Activated T-cell treated with anti-CD3 and anti-CD28 coated beads for 4 hours (primary cell): ENCODE measurements around the gene TXNRD2.
"Not testable (repeated sequence)": the region's sequence is repeated elsewhere in the genome, so short reads cannot be mapped to it uniquely, and the experiment has no call there.

ENCODE experiments used
- DNase-seq: peaks from one replicate; pipeline ENCODE4 v3.0.0-alpha.2; 2020

The TXNRD2 gene

DNA sequence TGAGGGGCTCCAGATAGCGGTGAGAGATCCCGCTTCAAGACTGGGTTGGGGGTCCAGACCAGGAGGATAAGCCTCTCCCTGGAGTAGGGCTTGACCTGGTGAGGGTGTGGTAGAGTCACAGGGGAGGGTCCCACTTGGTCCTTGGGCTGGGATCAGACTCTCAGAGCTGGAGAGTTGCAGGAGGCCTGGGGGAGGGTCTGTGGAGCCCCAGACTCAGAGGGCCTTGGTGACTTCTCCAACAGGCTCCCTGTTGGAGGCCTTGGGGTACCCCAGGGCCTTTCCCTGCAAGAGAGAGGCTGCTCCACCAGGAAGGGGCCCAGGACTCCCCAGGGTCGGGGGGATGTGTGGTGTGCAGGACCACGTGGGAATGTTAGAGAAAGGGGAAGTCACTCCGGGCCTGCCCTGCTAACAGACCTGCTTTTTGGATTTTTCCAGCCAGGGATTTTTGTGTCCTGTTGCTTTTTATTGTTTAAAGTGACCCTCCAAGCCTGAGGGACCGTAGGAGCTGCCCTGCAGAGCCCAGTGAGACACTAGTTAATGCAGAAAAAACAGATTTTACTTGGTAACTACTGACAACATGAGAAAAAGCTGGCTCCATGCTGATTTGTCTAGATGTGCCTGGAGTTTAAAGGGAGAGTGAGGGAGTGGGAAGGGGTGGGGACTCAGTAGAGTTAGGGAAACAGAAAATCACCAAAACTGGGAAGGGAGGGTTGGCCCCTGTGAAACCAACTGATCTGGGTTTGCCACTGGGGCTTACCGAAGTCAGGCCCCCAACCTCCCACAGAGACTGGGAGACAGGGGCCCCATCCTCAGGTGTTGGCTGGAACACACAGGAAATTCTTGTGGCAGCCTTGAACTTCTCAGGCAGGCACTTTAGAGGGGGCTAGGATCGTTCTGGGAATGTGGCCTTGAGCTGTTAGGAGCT lies 801 bp upstream of the TXNRD2 start:
- no peak for DNase-seq

DNA sequence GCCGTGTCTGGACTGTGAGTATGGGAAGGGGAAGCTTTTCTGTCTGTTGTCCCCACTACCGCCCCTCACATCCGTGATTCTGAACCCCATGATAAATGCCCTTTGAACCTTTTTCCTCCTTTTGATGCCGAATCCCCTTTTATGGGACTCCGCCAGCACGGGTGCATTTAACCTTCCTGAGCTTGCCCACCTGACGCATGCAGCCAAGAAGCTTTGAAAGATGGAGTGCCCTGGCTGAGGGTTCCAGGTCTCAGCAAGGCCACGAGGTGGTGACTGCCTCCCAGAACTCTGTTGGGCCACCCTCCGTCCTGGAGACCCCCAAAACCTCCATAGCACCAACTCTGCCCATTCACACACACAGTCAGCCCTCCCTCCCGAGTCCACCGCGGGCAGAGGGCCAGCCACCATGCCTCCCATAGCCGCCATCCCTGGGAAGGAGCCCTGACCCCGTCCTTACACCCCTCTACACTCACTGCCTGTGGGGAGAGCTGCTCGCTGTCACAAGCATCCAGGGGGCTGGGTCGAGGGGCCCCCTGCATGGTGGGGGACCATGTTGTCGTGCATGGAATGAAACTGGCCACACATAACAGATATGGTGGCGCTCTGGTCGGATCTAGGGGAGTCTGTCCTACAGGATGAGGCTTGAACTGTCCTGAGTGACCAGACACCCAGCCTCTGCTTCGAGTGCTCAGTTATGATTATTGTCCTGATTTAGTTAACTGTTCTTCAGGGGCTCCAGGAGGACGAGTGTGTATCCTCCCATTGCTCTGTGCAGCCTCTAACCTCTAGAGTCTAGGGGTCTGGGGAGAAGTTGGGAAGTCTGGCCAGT lies 868 bp downstream of the TXNRD2 start:
- no peak for DNase-seq

DNA sequence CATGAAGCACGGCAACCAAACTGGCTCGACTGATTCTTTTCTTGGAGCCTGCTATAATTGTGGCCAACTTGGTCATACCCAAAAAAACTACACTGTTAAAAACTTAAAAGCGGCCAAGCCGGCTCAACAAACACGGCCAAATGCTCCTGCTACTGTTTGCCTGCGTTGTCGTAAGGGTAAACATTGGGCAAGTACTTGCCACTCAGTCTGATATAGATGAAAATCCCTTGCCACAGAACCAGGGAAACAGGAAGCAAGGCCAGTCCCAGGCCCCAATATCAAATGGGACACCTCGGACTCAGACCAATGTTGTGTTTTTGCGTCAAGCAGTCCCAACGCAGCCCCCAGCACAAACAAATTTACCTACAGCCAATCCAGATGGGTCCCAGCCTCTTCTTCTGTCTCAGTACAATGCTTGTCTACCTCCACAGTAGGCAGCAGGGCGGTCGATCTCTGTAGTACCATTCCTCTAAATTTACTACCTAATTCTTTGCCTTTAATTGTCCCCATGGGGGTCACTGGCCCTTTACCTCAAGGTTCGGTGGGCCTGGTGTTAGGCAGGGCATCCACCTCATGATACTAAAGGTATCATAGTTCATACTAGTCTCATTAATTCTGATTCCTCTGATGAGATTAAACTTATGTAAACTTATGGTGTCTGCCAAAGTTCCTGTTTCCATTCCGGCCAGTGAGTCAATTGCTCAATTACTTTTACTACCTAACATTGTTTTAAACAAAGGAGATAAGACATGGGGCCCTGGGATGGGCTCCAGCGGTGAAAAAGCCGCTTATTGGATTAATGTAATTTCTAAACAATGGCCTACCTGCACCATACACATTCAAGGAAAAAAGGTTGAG lies 3.8 kb downstream of the TXNRD2 start:
- no peak for DNase-seq

DNA sequence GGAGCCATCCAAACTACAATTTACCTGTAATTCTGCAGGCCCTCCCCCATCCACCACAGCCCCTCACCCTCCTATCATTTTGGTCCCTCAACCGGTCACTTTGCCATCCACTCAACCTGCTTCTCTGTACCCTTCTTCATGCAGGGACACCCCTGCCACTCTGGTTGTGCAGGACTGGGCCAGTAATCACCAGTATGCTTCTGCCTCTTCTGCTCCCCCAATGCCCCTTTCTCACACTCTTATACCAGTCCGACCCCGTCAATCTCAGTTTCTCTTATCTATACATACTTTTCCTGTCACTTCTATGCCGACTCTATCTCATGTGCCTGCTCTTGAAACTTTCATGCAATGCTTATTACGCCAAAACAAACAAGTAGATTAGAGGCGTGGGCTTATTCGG lies 5.1 kb downstream of the TXNRD2 start:
- no peak for DNase-seq

DNA sequence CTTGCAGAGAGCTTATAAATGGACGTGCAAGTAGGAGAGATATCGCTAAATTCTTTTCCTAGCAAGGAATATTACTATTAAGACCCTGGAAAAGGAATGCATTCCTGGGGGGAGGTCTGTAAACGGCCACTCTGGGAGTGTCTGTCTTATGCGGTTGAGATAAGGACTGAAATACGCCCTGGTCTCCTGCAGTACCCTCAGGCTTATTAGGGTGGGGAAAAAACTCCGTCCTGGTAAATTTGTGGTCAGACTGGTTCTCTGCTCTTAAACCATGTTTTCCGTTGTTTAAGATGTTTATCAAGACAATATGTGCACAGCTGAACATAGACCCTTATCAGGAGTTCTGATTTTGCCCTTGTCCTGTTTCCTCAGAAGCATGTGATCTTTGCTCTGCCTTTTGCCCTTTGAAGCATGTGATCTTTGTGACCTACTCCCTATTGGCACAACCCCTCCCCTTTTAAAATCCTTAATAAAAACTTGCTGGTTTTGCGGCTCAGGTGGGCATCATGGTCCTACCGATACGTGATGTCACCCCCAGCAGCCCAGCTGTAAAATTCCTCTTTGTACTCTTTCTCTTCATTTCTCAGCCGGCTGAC lies 6.4 kb downstream of the TXNRD2 start:
- not testable (repeated sequence) for DNase-seq

DNA sequence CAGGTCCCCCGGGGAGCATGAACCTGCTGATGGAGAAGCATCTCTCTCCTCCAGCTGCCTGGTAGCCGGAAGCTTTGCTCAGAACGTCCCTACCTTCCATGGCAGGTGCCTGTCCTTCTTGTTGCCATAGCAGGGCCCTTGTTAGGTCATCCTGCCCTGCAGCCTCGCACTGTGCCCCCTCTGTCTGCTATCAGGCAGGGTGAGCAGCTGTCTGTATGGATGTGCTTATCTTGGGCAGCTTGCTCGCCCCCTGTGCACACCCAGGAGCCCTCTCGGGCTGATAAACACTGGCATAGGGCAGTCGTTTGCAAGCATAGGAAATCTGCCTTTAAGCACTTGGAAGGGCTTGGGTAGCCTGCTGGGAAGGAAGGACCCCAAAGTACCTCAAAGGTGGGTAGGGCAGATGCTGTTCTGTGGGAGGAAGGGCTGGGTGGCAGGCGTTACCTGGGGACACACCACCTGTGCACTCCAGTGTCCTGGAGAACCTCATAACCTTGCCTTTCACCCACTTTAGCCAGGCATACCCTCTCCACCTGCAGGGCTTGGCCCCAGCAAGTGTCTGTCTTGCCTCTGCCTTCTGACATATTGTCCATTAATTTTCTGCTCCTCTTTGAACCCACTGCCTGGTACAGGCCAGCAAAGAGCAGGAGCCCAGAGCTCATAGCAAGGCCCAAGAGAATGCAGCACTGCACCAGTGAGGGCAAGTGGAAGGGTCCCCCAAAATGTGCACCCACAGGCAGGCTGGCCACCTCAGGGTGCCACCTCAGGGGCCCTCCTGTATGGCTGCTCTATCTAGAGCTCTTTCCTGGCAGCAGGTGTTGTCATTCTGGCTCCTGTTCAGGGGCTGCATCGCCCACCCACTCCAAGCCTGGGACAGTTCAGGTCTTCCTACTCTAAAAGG lies 8.0 kb downstream of the TXNRD2 start:
- DNase-seq, result no peak

DNA sequence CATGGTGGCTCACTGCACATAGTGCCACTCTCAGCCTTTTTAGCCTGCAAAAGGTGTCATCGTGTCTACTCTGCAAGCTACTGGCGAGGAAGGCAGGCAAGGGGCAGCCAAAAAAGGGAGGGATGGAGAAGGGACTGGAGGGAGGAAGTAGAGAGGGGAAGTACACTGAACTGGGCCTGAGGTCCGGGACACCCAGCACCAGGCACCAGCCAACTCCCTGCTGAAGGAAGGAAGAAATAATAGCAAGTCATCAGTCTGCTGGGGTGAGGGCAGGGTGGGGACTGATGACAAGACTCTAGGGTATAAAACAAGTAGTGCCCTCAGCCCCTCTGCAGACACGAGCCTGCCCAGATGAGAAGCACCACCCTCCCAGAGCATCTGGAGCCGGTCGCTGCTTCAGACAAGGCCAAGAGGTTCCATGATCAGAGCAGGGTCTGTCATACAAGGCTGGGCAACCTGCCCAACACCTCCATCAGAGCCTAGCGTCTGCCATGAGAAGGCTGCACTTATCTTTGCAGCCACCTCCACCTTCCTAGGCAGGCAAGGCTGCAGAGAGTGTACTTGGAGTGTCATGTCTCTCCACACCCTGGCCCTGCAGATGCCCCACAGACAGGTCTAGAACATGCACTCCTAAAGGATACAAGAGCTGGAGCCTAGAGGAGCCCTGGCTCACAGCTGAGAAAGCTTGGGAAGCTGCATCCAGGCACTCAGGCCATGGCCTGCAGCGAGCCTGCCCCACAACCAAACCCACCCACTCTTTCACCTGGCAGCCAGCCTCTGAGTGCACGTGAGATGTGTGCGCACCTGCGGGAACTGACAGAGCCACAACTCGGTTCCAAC lies 9.0 kb downstream of the TXNRD2 start:
- no peak for DNase-seq

DNA sequence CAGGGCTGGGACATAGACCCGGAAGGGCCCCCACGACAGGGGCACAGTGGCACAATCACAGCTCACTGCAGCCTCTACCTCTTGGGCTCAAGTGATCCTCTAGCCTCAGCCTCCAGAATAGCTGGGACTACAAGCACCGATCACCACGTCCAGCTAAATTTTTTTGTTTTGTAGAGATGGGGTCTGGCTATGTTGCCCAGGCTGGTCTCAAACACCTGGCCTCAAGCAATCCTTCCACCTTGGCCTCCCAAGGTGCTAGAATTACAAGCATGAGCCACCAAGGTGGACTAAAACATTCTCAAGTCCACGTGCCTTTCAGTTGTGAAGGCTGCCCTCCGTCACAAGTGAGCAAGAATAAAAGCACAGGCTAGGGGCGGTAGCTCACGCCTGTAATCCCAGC lies 10.1 kb downstream of the TXNRD2 start:
- no peak for DNase-seq

DNA sequence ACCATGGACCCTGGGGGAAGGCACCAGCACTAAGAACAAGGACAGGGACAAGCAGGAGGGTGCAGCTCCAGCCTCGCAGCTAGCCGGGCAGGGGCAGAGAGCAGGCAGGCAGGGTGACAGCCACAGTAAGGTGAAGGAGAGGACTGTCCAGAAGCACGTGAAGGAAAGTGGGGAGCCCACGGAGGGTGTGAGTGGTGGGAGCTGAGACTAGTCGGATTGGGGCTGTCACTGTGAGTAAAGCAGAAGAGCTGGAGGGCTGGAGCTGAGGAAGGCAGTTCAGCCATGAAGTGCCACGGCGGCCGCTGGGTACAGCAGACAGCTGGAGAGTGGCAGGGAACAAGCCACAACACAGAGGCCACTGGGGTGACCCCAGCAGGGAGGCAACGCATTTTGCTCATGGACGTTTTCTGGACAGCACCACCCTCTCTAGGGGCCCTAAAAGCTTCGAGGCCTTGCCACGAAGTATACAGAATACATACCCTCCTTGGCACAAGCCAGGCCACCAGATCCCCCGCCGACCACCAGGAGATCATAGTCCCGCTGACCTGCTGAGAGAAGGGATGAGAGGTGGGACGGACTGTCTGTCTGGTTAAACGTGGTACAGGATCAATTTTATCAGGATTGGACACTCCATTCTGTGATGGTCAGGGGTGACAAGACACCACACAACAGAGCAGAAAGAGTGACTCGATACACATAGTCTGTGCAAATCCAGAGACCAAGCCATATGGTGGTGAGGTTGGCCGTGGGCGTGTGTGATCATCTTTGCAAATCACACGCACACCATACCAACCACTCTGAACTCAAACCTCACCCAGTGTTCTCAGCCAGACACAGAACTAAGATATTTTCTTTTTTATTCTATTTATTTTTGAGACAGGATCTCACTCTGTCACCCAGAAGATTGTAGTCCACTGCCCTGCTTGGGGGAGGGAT lies 10.8 kb downstream of the TXNRD2 start:
- no peak for DNase-seq

DNA sequence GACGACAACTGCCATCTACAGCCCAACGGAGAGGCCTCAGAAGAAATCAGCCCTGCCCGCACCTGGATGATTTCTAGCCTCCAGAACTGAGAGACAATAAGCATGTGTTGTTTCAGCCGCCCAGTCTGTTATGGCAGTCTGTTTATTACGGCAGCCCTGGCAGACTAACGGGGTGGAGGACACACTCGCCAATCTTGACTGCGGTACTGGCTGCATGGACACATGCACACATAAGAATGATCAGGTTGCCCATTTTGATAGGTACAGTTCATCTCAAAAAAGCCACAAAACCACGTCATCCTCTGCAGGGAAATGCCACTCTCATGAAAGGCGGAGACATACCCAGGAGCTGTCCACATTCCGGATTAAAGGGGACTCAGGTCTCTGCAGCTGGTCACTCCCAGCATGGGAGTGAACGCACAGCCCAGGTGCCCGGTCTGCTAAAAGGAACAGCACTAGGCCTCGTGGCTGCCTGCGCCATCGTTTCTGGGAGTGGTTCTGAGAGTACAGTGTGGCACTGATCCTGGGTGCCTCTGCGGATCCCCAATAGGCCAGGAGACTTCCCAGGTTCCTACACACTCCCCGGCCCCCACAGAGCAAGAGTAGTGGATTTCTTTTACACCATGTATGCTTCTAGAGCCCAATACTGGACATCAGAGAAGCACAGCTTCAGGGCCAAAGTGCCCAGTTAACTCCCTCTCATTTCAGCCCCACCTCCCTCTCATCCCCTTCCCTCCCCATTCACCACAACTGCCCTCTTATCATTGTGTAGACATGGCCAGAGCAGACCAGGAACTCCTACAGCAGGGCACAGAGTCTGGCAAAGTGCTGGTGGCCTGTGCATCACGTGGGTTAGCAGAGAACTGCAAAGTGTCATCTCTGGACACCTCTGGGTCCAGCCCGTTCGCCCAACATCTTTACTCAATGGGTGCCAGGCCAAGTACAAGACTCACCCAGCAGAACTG lies 11.8 kb downstream of the TXNRD2 start:
- DNase-seq, result no peak

DNA sequence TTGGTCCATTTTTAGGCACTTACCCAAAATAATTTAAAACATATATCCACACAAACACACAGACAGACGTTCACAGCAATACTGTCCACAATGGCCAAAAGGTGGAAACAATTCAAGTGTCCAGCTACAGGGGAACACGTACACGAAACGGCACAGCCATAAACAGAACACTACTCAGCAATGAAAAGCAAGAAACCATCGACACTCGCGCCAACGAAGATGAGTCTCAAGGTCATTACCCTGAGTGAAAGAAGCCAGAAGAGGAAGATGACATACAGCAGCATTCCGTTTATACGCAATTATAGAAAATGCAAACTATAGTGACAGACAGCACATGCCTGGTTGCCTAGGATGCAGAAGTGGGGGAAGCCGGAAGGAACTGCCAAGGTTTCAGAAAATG lies 13.4 kb downstream of the TXNRD2 start:
- no peak for DNase-seq

DNA sequence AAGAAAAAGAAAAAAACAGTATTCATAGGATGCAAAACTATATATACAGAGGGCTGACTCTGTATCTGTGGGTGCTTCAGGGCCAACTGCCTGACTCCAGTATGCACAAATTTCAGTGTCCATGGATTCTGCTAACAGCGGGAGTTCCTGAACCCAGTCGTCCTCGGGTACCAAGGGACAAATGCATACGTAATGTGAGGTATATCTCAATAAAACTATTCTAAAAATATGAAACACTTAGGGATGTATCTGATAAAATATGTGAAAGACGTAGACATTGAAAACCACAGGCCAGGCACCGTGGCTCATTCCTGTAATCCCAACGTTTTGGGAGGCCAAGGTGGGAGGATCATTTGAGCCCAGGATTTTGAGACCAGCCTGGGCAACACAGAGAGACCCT lies 13.9 kb downstream of the TXNRD2 start:
- no peak for DNase-seq

DNA sequence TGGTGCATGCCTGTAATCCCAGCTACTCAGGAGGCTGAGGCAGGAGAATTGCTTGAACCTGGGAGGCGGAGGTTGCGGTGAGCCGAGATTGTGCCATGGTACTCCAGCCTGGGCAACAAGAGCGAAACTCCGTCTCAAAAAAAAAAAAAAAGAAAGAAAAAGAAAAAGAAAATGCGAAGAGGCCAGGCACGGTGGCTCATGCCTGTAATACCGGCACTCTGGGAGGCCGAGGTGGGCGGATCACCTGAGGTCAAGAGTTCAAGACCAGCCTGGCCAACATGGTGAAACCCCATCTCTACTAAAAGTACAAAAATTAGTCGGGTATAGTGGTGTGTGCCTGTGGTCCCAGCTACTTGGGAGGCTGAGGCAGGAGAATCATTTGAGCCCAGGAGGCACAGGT lies 15.6 kb downstream of the TXNRD2 start:
- not testable (repeated sequence) for DNase-seq

DNA sequence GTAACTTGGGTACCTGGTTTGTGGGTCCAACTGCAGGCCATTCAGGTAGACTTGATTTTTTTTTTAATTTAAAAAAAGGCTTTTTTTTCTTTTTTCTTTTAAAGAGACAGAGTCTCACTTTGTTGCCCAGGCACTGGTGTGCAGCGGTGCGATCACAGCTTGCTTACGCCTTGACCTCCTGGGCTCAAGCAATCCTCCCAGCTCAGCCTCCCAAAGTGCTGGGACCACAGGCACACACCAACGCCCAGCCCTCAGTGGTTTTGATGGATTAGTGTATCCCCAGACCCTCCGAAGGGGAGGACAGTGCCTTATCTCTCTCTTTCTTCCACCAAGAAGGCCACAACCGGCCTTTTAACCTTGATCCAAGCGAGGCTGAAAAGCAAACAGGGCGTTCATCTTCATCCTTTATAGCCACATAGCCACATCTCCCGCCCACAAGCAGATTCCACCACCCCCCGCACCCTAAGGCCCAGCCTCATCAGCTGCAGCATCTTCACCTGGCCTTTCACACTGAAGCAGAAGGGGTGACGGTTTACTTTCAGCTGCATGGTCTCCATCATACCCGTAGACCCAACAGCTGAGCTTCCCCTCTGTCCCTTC lies 17.6 kb downstream of the TXNRD2 start:
- no peak for DNase-seq

DNA sequence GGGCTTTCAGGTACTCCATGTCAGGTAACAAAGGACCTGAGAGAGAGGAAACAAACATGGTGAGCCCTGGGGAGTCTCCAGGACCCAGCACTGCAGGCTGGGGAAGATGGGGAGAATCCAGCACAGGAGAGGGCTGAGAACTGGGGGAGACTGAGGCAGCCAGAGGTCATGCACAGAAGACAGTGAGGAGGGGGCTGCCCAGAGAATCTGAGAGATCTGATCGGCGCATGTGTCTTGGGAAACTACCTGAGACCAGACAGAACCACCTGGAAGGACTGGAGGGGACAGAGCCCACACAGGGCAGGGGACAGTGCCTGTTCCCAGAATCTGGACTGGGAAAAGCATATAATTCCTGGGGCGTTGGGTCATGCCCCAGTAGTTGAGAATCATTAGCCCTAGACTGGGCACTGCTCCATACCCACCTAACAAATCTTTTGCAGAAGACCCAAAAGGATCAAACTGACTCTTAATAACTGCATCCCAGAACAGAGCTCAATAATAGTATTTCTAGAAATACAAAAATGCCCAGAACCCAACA lies 20.0 kb downstream of the TXNRD2 start:
- DNase-seq, result no peak

DNA sequence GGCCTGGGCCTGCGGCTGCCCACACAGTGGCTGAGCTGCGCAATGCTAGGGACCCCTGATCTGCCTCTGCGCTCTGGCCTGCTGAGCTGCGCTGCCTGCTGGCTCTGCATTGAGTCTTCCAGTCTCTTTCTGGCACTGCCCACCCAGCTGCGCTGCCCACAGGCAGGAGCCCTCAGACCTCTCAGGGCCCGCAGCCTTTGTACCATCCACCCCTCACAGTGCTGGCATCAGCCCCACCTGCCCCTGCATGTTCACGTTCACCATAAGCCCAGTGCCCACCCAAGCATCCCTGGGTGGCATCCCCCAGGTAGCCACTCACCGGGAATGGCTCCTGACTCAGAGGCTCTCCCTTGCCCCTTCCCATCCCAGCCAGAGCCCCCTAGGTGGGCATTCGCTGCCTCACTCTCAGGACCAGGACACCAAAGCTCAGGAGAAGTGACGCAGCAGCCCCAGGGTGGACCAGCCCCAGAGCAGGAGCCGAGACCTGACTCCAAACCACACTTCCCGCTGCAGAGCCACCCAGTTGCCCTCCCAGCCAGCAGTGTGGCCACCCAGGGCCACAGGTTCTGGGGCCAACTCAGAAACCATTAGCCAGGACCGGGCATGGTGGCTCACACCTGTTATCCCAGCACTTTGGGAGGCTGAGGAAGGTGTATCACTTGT lies 21.8 kb downstream of the TXNRD2 start:
- no peak for DNase-seq
